ENCODE measurements around the gene MTHFD1L.
A peak's percentile ranks its signal among the peaks of the same experiment; 100 is the strongest.

MTHFD1L gene

GRCh38 chr6:151058021-151058733, 192.7 kb downstream of the MTHFD1L start:
- peak overlapping the region; percentile 69 for H3K27ac ChIP-seq

GRCh38 chr6:151059612-151060095, 194.2 kb downstream of the MTHFD1L start:
- H3K27ac ChIP-seq: no peak overlapping the region
- TF ChIP-seq, protein P1, sequence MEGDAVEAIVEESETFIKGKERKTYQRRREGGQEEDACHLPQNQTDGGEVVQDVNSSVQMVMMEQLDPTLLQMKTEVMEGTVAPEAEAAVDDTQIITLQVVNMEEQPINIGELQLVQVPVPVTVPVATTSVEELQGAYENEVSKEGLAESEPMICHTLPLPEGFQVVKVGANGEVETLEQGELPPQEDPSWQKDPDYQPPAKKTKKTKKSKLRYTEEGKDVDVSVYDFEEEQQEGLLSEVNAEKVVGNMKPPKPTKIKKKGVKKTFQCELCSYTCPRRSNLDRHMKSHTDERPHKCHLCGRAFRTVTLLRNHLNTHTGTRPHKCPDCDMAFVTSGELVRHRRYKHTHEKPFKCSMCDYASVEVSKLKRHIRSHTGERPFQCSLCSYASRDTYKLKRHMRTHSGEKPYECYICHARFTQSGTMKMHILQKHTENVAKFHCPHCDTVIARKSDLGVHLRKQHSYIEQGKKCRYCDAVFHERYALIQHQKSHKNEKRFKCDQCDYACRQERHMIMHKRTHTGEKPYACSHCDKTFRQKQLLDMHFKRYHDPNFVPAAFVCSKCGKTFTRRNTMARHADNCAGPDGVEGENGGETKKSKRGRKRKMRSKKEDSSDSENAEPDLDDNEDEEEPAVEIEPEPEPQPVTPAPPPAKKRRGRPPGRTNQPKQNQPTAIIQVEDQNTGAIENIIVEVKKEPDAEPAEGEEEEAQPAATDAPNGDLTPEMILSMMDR (conservative IDR thresholded peaks at IDR 0.05): no peak

More at GRCh38 chr6:151058021-151058733, 192.7 kb downstream of the MTHFD1L start:
- TF ChIP-seq, protein P1 (conservative IDR thresholded peaks at IDR 0.05): no peak

DNA sequence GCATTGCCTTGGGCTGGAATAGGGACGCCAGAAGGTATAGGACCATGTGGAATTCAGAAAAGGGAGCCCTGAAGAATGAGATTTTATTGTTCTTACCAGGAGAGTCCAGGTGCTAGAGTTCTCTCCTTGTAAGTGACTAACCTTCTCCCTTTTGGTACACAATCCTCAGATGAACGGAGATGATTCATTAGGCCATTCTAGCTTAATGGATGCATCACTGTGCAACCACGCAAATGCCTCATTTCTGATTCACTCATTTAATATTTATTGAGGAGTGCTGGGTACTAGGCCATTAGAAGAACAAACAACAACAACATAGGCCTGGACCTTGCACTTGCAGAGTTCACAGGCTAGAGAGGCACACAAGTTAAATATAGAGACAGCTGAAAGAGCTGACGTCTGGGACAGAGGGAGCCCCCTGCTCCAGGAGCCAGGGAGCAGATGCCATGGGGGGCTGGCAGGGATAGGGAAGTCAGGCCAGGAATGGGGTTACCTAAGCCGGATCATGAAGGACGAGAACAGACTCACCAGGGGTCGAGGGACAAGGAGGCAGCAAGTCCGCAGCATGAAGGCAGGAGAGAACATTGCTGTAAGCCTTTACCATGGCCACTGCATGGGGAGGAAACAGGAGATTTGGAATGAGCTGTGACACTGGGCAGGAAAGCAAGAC, 194.7 kb downstream of the MTHFD1L start:
- H3K27ac ChIP-seq: no peak overlapping the region
- TF ChIP-seq, protein P1 (conservative IDR thresholded peaks at IDR 0.05): no peak

- H3K27ac ChIP-seq: no peak overlapping the region
These were observed 195.4 kb downstream of the MTHFD1L start for GRCh38 chr6:151060766-151061531.

DNA sequence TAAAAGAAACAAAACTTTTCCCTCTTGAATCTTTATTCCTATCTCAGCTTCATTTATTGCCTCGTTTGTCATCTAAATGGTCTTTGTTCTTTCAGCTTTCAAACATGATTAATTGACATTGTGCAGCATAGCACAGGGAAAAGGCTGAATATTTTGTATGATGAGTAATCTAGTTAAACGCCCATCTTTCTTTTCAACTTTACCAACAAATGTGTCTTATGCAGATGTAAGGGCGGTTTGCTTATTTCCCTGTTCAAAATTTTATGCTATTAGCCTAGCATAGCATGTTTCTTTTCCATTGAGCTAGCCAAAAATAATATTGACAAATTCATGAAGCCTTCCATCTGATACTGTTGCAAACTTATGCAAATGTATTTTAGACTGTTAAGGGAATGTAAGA, 197.8 kb downstream of the MTHFD1L start:
- TF ChIP-seq, protein P1 (conservative IDR thresholded peaks at IDR 0.05): no peak
- H3K27ac ChIP-seq: peak overlapping the region; percentile 3; the same call in 1 of the 2 replicates

More at GRCh38 chr6:151060766-151061531, 195.4 kb downstream of the MTHFD1L start:
- TF ChIP-seq, protein P1 (conservative IDR thresholded peaks at IDR 0.05): no peak

GRCh38 chr6:151063842-151064647, 198.5 kb downstream of the MTHFD1L start:
- H3K27ac ChIP-seq: no peak overlapping the region; the same call in 1 of the 2 replicates
- TF ChIP-seq, protein P1 (conservative IDR thresholded peaks at IDR 0.05): no peak
